ENCODE measurements around the gene RNF152.
"Not testable (repeated sequence)": the region's sequence is repeated elsewhere in the genome, so short reads cannot be mapped to it uniquely, and the experiment has no call there.

RNF152 gene

GRCh38 chr18:61815885-61816470 is 76.8 kb downstream of the RNF152 start:
- DNase-seq = no peak

- no peak for DNase-seq
Measured at GRCh38 chr18:61808286-61808685, 84.5 kb downstream of the RNF152 start.

GRCh38 chr18:61803393-61803792 is 89.4 kb downstream of the RNF152 start:
- DNase-seq = no peak

GRCh38 chr18:61797696-61798590 is 94.9 kb downstream of the RNF152 start:
- no peak for DNase-seq

GRCh38 chr18:61791031-61791430 is 101.8 kb downstream of the RNF152 start:
- no peak for DNase-seq

GRCh38 chr18:61787011-61787670 is 105.7 kb downstream of the RNF152 start:
- DNase-seq = not testable (repeated sequence)

GRCh38 chr18:61785588-61785987 is 107.2 kb downstream of the RNF152 start:
- DNase-seq = no peak

- no peak for DNase-seq
Measured at GRCh38 chr18:61784834-61785233, 108.0 kb downstream of the RNF152 start.

- no peak for DNase-seq
Measured at GRCh38 chr18:61782545-61782944, 110.3 kb downstream of the RNF152 start.

- not testable (repeated sequence) for DNase-seq
Measured at GRCh38 chr18:61776201-61776600, 116.6 kb downstream of the RNF152 start.

- DNase-seq = no peak
Measured at GRCh38 chr18:61774846-61775245, 118.0 kb downstream of the RNF152 start.

- DNase-seq = no peak
Measured at GRCh38 chr18:61772293-61772848, 120.4 kb downstream of the RNF152 start.

GRCh38 chr18:61771861-61772260 is 120.9 kb downstream of the RNF152 start:
- no peak for DNase-seq

GRCh38 chr18:61770279-61770678 is 122.5 kb downstream of the RNF152 start:
- no peak for DNase-seq

GRCh38 chr18:61766266-61766884 is 126.4 kb downstream of the RNF152 start:
- no peak for DNase-seq

GRCh38 chr18:61765097-61765496 is 127.7 kb downstream of the RNF152 start:
- DNase-seq = no peak

GRCh38 chr18:61764381-61764780 is 128.4 kb downstream of the RNF152 start:
- no peak for DNase-seq

- DNase-seq = no peak
Measured at GRCh38 chr18:61761875-61762274, 130.9 kb downstream of the RNF152 start.

All from femur (tissue), 1 donor.